Stimulated activated CD8-positive, alpha-beta memory T cell treated with anti-CD3 and anti-CD28 coated beads, Interleukin-15, amount 100 ng/mL, for 24 hours (primary cell): ENCODE data around the gene GRM7.

Experiments
- DNase-seq: peaks from one replicate; pipeline ENCODE4 v3.0.0-alpha.2; 2020; ENCODE audit warnings: low read depth

GRM7 gene

GRCh38 chr3:7146529-7146928 lies 285.6 kb downstream of the GRM7 start:
- no peak for DNase-seq

- DNase-seq: no peak
These were observed 297.6 kb downstream of the GRM7 start for GRCh38 chr3:7158516-7158915.

GRCh38 chr3:7160689-7161088 lies 299.8 kb downstream of the GRM7 start:
- DNase-seq: no peak

GRCh38 chr3:7166460-7166859 lies 305.5 kb downstream of the GRM7 start:
- DNase-seq: no peak

GRCh38 chr3:7171493-7171892 lies 310.6 kb downstream of the GRM7 start:
- DNase-seq: no peak

GRCh38 chr3:7172996-7173395 lies 312.1 kb downstream of the GRM7 start:
- no peak for DNase-seq

- no peak for DNase-seq
These were observed 327.6 kb downstream of the GRM7 start for GRCh38 chr3:7188551-7188950.

GRCh38 chr3:7190095-7190494 lies 329.2 kb downstream of the GRM7 start:
- DNase-seq: no peak

- DNase-seq: no peak
These were observed 332.4 kb downstream of the GRM7 start for GRCh38 chr3:7193269-7193668.

- no peak for DNase-seq
These were observed 333.3 kb downstream of the GRM7 start for GRCh38 chr3:7194071-7194835.

- no peak for DNase-seq
These were observed 335.0 kb downstream of the GRM7 start for GRCh38 chr3:7195934-7196333.

GRCh38 chr3:7201784-7202183 lies 340.9 kb downstream of the GRM7 start:
- no peak for DNase-seq

GRCh38 chr3:7203969-7204847 lies 343.3 kb downstream of the GRM7 start:
- no peak for DNase-seq

GRCh38 chr3:7204848-7205156 lies 343.9 kb downstream of the GRM7 start:
- DNase-seq: no peak

GRCh38 chr3:7205535-7205934 lies 344.6 kb downstream of the GRM7 start:
- no peak for DNase-seq

- no peak for DNase-seq
These were observed 345.0 kb downstream of the GRM7 start for GRCh38 chr3:7205962-7206361.

GRCh38 chr3:7207125-7207524 lies 346.2 kb downstream of the GRM7 start:
- no peak for DNase-seq

- DNase-seq: no peak
These were observed 347.0 kb downstream of the GRM7 start for GRCh38 chr3:7207928-7208327.

- DNase-seq: no peak
These were observed 348.2 kb downstream of the GRM7 start for GRCh38 chr3:7209098-7209497.

- DNase-seq: no peak
These were observed 350.8 kb downstream of the GRM7 start for GRCh38 chr3:7211740-7212139.

GRCh38 chr3:7215706-7216105 lies 354.8 kb downstream of the GRM7 start:
- DNase-seq: no peak

- no peak for DNase-seq
These were observed 365.5 kb downstream of the GRM7 start for GRCh38 chr3:7226393-7226792.

GRCh38 chr3:7238565-7239295 lies 377.8 kb downstream of the GRM7 start:
- no peak for DNase-seq
